ENCODE data around the gene CDH13.

DNA sequence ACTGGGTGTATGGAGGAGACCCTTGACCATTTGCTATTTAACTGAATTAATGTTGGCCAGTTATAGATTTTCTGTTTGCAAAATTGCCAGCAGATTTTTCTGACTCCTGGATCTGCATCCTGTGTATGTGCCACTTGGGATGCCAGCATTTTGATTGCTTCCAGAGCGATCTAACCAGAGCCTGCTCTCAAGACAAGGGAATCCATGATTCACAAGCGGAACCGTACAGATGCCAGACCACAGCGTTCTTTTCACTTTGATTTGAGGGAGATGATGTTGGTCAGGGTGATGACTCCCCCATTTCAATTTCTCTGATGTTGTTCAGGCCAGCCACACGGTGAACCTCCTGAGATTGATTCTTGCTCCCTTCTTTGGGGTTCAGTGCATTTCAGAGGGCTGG lies 228.7 kb downstream of the CDH13 start:
- TF ChIP-seq, protein P1, sequence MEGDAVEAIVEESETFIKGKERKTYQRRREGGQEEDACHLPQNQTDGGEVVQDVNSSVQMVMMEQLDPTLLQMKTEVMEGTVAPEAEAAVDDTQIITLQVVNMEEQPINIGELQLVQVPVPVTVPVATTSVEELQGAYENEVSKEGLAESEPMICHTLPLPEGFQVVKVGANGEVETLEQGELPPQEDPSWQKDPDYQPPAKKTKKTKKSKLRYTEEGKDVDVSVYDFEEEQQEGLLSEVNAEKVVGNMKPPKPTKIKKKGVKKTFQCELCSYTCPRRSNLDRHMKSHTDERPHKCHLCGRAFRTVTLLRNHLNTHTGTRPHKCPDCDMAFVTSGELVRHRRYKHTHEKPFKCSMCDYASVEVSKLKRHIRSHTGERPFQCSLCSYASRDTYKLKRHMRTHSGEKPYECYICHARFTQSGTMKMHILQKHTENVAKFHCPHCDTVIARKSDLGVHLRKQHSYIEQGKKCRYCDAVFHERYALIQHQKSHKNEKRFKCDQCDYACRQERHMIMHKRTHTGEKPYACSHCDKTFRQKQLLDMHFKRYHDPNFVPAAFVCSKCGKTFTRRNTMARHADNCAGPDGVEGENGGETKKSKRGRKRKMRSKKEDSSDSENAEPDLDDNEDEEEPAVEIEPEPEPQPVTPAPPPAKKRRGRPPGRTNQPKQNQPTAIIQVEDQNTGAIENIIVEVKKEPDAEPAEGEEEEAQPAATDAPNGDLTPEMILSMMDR (IDR thresholded peaks at IDR 0.05): no peak
- TF ChIP-seq ZFX (IDR thresholded peaks at IDR 0.05; ENCODE audit: borderline replicate concordance): no peak
